NCI-H2196 (cell line): Measurements from ENCODE around the gene EXTL2.
"Not testable (repeated sequence)": the region's sequence is repeated elsewhere in the genome, so short reads cannot be mapped to it uniquely, and the experiment has no call there.

Source experiments
- DNase-seq: peaks from one replicate; lab custom pipeline; 2025; ENCODE audit not compliant: unreplicated experiment; lab: John Stamatoyannopoulos, UW

EXTL2 gene

DNA sequence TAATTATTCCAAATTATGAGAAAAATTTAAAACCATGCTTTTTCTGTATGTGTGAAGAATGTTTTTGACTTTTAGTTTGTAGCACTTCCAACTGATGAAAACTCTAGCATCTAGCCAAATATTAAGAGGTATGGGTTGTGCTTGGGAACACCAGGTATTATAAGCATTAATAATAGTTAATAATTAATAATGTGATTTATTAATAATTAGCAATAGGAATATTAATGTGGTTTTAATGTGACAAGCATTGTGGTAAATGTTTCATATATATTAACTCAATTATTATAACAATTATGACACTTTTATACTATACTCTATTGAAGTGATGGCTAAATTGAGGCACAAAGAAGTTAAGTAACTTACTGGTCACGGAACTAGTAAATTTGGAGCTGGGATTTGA, 9.1 kb upstream of the EXTL2 start:
- no peak for DNase-seq

DNA sequence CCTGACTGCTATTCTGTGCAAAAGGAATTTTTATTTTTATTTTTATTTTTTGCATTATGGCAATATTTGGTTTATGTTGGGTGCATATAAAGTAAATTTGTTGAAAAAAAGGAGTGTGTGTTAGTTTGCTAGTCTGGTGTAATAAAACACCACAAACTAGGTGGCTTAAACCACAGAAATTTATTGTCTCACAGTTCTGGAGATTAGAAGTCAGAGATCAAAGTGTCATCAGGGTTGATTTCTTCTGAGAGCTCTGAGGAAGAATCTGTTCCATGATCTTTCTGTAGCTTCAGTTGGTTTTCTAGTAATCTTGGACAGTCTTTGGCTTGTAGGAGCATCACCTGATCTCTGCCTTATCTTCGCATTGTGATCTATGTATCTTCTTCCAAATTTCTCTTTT, 7.7 kb upstream of the EXTL2 start:
- no peak for DNase-seq

DNA sequence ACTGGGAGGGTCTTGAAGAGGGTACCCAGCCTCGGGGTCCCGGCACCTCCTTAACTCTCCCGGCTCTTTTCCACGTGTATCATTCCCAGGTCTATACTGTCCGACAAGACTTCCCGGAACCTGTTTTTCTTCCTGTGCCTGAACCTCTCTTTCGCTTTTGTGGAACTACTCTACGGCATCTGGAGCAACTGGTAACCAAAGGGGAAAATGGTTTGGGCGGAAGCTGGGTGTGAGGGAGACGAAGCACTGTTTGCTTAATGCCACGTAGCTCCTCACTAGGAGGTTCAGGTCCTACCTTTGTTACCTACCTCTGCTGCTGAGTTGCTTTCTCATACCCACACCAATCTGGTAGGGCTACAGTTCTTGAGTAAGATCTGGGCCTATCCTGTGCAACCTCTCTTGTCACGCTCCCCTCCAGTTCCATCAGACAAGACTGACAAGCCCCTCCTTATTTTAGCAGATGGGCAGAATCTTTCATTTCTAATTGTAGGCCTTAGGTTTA, 1.9 kb upstream of the EXTL2 start:
- peak; percentile 19 for DNase-seq

DNA sequence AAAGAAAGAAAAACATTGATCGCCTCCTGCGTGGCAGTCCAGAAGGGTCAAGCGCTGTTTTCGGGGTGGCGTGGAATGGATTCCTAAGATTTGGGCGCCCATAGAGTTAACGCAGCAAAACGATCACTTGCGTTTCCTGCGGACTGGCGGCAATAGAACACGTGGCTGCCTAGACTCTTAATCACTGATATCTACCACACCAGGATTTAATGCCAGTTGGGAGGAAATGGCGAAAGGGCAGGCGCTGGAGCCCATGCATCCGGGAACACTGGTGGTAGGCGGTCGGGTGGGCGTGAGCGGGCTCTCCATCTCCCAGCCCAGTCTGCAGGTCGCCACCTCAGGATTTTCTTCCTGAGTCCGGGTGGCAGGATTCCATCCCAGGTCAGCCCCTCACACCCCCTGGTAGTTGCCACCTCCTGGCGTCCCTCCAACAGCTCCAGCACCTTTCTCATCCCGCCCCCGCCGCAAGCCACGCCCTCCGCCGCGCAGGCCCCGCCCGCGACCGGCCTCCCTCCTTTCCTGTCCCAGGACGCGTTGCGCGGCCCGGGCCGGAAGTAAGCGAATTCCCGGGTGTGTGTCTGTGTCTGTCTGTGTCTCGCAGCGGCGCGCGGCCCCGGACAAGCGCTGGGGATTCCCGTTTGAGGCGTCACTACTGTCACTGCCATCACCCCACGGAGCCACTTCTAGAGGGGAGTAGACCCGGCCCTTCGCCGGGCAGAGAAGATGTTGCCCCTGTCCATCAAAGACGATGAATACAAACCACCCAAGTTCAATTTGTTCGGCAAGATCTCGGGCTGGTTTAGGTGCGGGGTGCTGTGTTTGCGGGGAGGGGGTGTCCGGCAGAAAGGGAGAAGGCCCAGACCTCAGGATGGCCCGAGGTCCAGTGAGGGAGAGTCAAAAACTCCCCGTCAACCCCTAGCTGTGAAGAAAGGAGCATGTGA, 1.2 kb upstream of the EXTL2 start, which contains the start of gene SLC30A7:
SLC30A7 (plus strand) TSS at position 551 of the 941 bp plus-strand sequence; CDS start at position 724, 173 bp downstream.
- peak; percentile 89 for DNase-seq

DNA sequence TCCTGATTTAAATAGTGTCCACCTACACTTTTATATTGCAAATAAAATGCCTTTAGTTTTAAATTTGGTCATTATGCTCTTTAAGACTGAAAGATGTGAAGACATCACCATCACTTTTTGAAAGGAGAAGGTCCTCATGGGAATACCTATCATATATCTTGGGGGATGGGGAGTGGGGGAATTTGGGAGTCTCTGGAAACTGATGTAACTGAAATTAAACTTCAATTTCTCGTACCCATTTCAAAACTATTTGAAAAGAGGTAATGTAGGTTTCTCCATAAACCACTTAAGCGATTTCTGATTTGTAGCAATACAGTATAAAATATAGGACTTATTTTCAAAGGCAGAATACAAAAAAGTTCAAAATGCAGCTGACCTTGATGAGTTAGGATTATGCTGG, 924 bp downstream of the EXTL2 start:
- DNase-seq = no peak

DNA sequence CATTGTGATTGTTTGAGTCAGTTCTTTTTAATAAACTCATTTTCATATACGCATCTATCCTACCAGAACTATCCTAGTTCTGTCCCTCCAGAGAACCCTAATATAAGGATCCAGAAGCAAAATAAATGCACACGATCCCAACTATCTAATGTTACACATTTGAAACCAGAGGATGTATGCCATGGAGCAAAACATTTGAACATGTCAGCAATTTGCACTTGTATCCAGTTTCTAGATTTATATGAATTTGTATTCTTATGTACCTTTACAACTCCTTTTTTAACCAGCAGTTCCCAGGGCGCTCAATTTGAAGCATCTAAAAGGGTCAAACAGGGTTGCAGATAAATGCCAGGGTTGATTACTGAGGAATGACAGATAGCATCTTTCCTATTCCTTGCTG, 2.1 kb downstream of the EXTL2 start:
- no peak for DNase-seq

DNA sequence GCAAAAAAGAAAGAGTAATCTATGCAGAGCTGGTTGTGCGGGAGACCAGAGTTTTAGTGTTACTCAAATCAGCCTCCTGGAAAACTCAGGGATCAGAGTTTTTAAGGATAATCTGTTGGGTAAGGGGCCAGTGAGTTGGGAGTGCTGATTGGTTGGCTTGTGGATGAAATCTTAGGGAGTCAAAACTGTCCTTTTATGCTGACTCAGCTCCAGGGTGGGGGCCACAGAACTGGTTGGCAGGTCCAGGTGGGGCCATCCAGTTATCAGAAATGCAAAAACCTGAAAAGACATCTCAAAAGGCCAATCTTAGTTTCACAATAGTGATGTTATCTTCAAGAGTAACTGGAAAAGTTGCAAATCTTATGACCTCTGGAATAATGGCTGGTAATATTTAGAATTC, 3.3 kb downstream of the EXTL2 start:
- DNase-seq = no peak

DNA sequence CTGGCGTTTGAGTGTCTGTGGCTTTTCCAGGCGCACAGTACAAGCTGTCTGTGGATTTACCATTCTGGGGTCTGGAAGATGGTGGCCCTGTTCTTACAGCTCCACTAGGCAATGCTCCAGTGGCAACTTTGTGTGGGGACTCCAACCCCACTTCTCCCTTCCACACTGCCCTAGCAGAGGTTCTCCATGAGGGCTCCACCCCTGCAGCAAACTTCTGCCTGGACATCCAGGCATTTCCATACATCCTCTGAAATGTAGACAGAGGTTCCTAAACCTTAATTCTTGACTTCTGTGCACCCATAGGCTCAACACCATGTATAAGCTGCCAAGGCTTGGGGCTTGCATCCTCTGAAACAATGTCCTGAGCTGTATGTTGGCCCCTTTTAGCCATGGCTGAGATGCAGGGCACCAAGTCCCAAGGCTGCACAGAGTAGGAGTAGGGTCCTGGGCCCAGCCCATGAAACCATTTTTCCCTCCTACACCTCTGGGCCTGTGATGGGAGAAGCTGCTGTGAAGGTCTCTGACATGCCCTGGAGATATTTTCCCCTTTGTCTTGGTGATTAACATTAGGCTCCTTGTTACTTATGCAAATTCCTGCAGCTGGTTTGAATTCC, 4.7 kb downstream of the EXTL2 start:
- DNase-seq = not testable (repeated sequence)

DNA sequence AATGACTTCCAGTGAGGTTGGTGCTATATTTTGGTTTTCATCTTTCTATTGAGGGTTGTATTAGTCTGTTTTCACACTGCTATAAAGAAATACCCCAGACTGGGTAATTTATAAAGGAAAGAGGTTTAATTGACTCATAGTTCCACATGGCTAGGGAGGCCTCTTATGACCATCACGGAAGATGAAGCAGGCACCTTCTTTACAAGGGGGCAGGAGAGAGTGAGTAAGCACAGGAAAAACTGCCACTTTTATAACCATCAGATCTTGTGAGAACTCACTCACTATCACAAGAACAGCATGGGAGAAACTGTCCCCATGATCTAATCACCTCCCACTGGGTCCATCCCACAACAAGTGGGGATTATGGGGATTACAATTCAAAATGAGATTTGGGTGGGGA, 5.6 kb downstream of the EXTL2 start:
- not testable (repeated sequence) for DNase-seq

DNA sequence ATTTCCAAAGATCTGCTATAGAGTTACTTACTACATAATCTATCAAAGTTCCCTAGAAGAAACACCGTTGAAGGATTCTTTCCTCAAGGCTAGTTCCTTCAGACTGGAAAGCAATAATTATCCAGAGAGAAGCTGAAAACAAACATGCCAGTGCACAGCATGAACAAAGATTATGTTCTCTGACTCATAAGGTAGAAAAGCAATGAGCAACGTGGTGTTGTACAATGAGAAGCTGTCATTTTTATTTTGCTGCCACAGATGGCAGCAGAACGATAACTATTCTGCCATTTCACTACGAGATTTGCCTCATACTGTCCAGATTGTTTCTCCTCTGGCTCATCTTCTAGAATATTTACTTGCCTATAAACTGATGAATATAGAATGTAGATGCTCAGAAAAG, 10.7 kb downstream of the EXTL2 start:
- no peak for DNase-seq

DNA sequence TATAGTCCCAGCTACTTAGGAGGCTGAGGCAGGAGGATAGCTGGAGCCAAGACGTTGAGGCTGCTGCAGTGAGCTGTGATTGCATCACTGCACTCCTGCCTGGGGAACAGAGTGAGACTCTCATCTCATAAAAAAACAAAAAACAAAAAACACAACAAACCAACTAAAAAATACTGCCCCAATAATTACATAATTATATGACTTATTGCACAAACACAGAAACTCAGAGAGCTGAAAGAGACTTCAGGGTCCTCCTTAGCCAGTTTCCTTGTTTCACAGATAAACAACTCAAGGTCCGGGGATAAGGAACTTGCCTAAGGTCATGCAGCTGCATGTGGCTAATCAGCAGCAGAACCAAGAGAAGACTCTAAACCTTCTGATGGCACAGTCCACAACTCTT, 11.9 kb downstream of the EXTL2 start:
- no peak for DNase-seq

DNA sequence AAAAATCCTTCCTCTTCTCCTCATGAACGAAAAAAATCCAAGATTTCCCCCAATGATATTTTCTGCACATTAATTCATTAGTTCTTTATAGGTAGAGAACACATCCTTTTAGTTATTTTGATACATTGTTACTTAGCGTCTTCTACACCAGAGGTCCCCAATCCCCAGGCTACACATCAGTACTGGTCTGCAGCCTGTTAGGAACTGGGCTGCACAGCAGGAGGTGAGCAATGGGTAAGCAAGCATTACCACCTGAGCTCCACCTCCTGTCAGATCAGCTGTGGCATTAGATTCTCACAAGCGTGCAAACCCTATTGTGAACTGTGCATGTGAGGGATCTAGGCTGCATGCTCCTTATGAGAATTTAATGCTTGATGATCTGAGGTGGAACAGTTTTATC, 13.0 kb downstream of the EXTL2 start:
- DNase-seq = no peak

DNA sequence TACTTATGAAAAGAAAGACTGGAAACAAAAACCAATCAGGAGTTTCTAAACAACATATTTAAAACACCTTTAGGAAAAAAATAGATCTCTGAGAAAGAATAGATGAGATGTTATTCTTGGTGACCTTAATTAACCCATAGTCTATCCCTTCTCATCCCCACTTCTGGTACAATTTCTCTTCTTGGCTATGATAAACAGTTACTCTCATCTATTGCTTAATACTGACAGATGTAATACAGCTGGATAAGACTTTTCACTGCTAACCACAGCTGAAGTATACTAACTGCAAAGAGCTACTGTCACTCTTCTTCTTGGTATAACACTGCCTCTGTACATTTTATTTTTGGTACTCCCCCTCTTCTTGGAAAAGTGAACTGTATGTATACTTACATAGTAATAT, 15.2 kb downstream of the EXTL2 start:
- no peak for DNase-seq

DNA sequence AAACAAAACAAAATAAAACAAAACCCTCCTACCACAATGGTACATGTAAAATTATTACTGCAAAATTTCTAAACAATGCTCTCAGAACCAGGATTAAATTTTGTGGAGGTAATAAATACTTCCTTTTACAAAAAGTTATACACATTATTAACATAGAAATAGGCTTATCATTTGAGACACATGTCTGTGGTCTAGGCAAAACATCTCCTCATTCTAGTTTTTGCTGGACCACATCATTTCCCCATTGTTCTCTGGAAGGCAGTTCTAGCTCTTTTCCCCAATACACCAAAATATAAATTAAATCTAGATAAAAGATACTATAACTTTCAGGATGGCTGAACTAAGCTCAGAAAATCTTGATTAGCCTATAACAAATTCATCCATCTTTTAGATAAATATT, 18.4 kb downstream of the EXTL2 start:
- DNase-seq = no peak

DNA sequence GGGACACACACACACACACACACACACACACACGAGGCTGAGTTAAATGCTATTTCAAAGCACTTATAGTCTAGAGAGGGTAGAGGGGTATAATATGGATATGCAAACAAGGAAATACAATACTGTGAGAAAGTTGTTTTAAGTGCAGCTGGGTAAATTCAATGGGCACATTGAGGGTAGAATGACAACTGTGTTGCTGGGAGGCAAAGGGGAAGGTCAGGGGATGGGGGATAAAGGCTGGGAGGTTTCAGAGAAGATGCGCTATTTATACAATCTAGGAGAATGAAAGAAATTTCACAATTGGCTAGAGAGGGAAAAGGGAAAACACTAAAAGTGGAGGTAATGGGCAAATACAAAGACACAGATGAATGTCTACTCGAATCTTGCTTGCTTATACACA, 19.4 kb downstream of the EXTL2 start:
- DNase-seq = no peak

DNA sequence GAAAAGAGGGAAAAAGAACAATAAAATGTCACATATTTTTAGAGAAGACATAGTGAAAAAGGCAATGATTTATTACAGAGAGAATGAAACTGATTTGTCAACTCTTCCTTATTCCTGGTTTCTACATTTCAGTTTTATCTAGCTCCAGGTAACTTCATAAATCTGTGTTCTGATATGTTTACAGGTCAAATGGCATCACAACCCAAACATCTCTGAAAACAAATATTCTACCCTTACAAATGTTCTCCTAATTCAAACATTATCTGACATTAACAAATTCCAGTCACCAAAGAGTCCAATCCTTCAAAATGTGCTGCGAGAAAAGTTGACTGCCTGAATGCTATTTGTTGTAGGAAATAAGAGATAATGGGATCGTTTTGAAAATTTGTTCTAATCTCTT, 20.2 kb downstream of the EXTL2 start:
- DNase-seq = no peak

DNA sequence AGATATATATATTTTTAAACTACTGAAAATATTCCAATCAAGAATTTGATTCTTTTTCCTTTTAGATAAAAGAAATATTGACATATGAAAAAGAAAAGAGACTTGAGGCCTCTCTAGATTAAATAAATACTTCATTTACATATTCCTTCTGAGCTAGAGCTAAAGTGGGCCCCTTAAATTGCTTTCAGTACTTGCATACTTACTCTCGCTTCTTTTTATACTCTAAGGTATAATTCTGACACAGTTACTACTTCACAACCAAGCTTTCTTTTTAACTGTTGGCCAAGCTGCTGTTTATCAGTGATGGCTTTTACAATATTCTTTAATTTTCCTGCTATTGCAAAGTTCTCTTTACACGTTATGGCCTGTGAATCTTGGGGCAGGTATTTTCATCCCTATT, 24.6 kb downstream of the EXTL2 start:
- DNase-seq = no peak

DNA sequence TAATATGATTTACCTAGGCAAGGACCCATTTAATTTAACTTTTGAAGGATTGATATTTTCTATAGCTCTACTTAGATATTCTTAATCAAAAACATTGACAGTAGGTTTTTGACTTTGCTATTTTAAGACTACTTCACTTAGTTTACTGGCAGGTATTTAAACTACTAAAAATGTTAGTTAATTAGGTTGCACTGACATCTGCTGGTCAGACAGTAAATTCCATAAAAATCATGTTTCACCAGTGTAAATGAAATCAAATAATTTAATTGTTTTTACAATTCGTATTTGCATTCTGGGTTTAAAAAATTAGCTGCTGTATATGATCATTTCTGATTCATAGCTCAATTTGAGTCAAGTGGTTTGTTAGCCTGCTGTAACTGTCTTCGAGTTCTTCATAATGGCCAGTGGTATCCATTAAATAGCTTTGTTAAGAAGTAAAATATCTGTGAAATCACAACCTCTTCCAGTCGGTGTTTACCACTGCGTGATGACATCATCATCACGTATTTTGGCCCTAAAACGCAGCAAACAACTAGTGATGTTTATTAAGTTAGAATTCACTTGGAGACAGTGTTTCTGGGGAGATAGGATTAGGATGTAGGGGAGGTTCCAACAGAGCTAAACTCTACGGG, 26.2 kb downstream of the EXTL2 start:
- peak; percentile 38 for DNase-seq

DNA sequence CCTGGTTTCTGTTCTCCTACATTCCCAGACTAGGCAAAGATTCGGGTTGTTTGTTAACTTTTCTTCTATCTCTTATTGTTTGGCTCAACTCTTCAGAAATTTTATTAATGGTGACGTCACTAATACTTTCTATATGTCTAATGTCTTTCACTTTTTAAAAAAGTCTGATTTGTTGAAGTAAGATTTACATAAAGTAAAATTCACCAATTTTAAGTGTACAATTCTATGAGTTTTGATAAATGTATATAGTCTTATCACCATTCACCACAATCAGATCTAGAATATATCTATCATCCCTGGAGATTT, 27.8 kb downstream of the EXTL2 start:
- no peak for DNase-seq

DNA sequence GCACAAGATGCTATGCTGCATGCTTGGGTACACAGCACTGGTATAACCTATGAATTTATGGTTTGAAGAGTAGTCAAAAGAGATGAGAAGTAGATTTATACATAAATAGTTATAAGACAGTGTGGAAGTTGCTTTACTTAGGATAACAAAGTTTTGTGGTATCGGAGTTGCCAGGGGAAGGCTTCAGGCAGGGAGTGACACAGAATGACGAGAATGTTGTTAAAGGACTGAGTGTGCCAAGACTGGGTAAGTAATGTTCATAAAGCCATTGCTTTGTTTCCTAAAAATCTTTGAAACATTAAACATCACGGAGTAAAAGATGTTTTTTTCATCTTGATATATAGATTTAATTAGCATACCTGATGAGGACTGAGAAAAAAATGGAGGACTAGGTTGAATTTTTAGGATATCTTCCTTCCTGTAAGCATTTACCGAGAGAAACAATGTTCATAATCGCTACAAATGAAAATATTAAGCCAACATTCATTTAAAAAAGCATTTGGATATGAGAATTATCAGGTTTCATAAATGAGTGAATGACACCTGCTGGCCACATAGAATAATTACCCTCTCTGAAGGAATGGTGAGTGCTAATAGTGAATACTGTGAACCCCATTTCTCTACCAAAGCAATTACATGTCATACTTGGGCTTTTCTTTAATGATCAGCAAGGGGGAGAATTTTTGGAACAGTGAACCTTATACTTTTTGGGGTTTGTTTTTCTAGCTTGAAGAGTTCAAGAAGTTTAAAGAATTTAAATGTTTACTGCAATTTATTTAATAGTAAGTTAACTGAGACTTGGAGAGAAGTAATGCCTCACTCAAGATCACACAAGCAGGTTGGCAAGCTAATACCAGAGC, 28.4 kb downstream of the EXTL2 start:
- DNase-seq = no peak

DNA sequence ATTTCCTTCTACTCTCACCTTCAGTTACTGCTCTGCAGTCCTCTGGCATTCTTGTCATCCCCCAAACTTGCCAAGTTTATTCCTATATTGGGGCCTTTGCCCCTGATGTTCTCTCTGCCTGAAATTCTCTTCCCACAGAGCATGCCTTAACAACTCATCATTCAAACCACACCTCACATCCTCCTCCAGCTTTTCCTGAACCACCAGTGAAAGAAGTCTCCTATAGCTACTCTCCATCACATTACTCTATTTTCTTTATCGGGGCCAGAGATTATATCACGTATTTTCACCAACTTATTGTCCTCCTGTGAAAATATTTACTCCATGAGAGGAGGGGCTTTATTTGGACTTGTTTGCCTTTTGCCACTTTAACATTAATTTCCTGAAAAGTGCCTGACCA, 32.1 kb downstream of the EXTL2 start:
- DNase-seq = no peak
